Endothelial cell of umbilical vein (primary cell): Measurements from ENCODE around the gene GBE1.
"Not testable (repeated sequence)": the region's sequence is repeated elsewhere in the genome, so short reads cannot be mapped to it uniquely, and the experiment has no call there.

Experiments
- POLR2A ChIP-seq: IDR thresholded peaks from 2 replicates; pipeline ENCODE4 v1.6.1; 2012; ENCODE audit warnings: low read depth, mild to moderate bottlenecking, control low read depth, low read length
- POLR2AphosphoS5 ChIP-seq: IDR thresholded peaks from 2 replicates; pipeline ENCODE4 v1.6.1; 2012; ENCODE audit warnings: low read depth, mild to moderate bottlenecking, control low read depth, low read length, moderate library complexity; ENCODE audit not compliant: insufficient read depth
- TF ChIP-seq, protein P1 (sequence below), 2 donors: IDR thresholded peaks; 1 replicate in 1 of 2; 2 replicates in 1 of 2; pipeline ENCODE4 v1.5.1; 2011; ENCODE audit warnings: low read length in 2 of 2, mild to moderate bottlenecking in 2 of 2, moderate library complexity in 2 of 2, control low read depth in 1 of 2, inconsistent platforms in 1 of 2, low read depth in 1 of 2; ENCODE audit not compliant: insufficient read depth in 1 of 2; ENCODE audit errors: extremely low read depth in 1 of 2

GRCh38 chr3:81492471-81492870 is 269.0 kb downstream of the GBE1 start:
- TF ChIP-seq, protein P1, sequence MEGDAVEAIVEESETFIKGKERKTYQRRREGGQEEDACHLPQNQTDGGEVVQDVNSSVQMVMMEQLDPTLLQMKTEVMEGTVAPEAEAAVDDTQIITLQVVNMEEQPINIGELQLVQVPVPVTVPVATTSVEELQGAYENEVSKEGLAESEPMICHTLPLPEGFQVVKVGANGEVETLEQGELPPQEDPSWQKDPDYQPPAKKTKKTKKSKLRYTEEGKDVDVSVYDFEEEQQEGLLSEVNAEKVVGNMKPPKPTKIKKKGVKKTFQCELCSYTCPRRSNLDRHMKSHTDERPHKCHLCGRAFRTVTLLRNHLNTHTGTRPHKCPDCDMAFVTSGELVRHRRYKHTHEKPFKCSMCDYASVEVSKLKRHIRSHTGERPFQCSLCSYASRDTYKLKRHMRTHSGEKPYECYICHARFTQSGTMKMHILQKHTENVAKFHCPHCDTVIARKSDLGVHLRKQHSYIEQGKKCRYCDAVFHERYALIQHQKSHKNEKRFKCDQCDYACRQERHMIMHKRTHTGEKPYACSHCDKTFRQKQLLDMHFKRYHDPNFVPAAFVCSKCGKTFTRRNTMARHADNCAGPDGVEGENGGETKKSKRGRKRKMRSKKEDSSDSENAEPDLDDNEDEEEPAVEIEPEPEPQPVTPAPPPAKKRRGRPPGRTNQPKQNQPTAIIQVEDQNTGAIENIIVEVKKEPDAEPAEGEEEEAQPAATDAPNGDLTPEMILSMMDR (IDR thresholded peaks at IDR 0.05; ENCODE audit: extremely low read depth in 1 of 2, insufficient read depth in 1 of 2, low read depth in 1 of 2, low read length in 2 of 2): not testable (repeated sequence)
- TF ChIP-seq POLR2AphosphoS5, POLR2A: not testable (repeated sequence)
